NCI-H2171 treated with DMSO at 0.1 percent for 48 hours (cell line): ENCODE data around the gene MSRB3.
"Not testable (repeated sequence)": the region's sequence is repeated elsewhere in the genome, so short reads cannot be mapped to it uniquely, and the experiment has no call there.

Source experiments
- DNase-seq: peaks from one replicate; lab custom pipeline; 2025; lab: John Stamatoyannopoulos, UW

The MSRB3 gene

GRCh38 chr12:65278576-65279368 is at the start of gene MSRB3:
Gene MSRB3, plus strand, starts transcription at chr12:65278683. Its CDS starts 29,897 bp downstream, at chr12:65308580.
- DNase-seq, result no peak

- no peak for DNase-seq
These were observed 49.0 kb upstream of the MSRB3 start for GRCh38 chr12:65229441-65229840.

GRCh38 chr12:65232476-65233077 is 45.9 kb upstream of the MSRB3 start:
- DNase-seq, result peak; percentile 8

- no peak for DNase-seq
These were observed 41.3 kb upstream of the MSRB3 start for GRCh38 chr12:65237153-65237552.

GRCh38 chr12:65238609-65239008 is 39.9 kb upstream of the MSRB3 start:
- no peak for DNase-seq

- DNase-seq, result no peak
These were observed 29.5 kb upstream of the MSRB3 start for GRCh38 chr12:65248656-65249633.

GRCh38 chr12:65252515-65252914 is 26.0 kb upstream of the MSRB3 start:
- DNase-seq, result no peak

GRCh38 chr12:65257986-65258385 is 20.5 kb upstream of the MSRB3 start:
- no peak for DNase-seq

- DNase-seq, result no peak
These were observed 19.0 kb upstream of the MSRB3 start for GRCh38 chr12:65259501-65259900.

GRCh38 chr12:65263777-65264176 is 14.7 kb upstream of the MSRB3 start:
- DNase-seq, result no peak

- DNase-seq, result no peak
These were observed 12.1 kb upstream of the MSRB3 start for GRCh38 chr12:65266408-65266807.

GRCh38 chr12:65269603-65270002 is 8.9 kb upstream of the MSRB3 start:
- no peak for DNase-seq

GRCh38 chr12:65274602-65275272 is 3.7 kb upstream of the MSRB3 start:
- DNase-seq, result no peak

GRCh38 chr12:65275627-65276026 is 2.9 kb upstream of the MSRB3 start:
- DNase-seq, result no peak

GRCh38 chr12:65276916-65277530 is 1.5 kb upstream of the MSRB3 start:
- no peak for DNase-seq

GRCh38 chr12:65277994-65278575 is 398 bp upstream of the MSRB3 start:
- no peak for DNase-seq

- DNase-seq, result no peak
These were observed 1.1 kb downstream of the MSRB3 start for GRCh38 chr12:65279369-65280112.

- DNase-seq, result no peak
These were observed 1.8 kb downstream of the MSRB3 start for GRCh38 chr12:65280306-65280705.

- DNase-seq, result no peak
These were observed 4.4 kb downstream of the MSRB3 start for GRCh38 chr12:65282840-65283239.

- not testable (repeated sequence) for DNase-seq
These were observed 7.0 kb downstream of the MSRB3 start for GRCh38 chr12:65285532-65285931.
